ENCODE data around the gene GRB14. TPM values are rescaled to one million over a fixed set of nuclear protein-coding genes. Genes with fewer than 3 reads are reported as not detected.

GRB14 gene
- total RNA-seq, 1 experiment from 2014 or later: 14.9 TPM

GRCh38 chr2:164522561-164522981, 98.7 kb downstream of the GRB14 start:
- ATAC-seq: no peak
- CTCF ChIA-PET: no interaction called here

GRCh38 chr2:164515734-164516133, 105.5 kb downstream of the GRB14 start:
- CTCF ChIA-PET: no interaction called here
- TF ChIP-seq NFYB (CRISPR knock-in tag; conservative IDR thresholded peaks at IDR 0.05; ENCODE audit: low read depth) (no peak), TP53 (CRISPR knock-in tag; IDR thresholded peaks at IDR 0.05) (no peak), TEAD1 (CRISPR knock-in tag; IDR thresholded peaks at IDR 0.05) (no peak), NR3C1 (CRISPR knock-in tag; conservative IDR thresholded peaks at IDR 0.05; ENCODE audit: low read depth) (no peak)
- POLR2A ChIA-PET: no interaction called here
- Mint-ChIP-seq H3K4me3 (no peak overlapping the region), H3K4me1 (peaks cover 13% of the 10 kb centered on the region), H3K27me3 (ENCODE audit: low read depth) (no peaks in the 10 kb centered on the region), H3K36me3 (peaks cover 63% of the 10 kb centered on the region), H3K9me3 (peaks cover 51% of the 10 kb centered on the region), H3K27ac (no peak overlapping the region)
- ATAC-seq (no peak), DNase-seq (ENCODE audit: low spot score) (no peak)

More at GRCh38 chr2:164522561-164522981, 98.7 kb downstream of the GRB14 start:
- Mint-ChIP-seq H3K36me3 (peaks cover 43% of the 10 kb centered on the region), H3K27me3 (ENCODE audit: low read depth) (no peaks in the 10 kb centered on the region), H3K27ac (no peak overlapping the region), H3K9me3 (peaks cover 43% of the 10 kb centered on the region), H3K4me1 (no peaks in the 10 kb centered on the region), H3K4me3 (no peak overlapping the region)
- POLR2A ChIA-PET: no interaction called here
- TF ChIP-seq ELF4 (CRISPR knock-in tag; IDR thresholded peaks at IDR 0.05; ENCODE audit: low read depth) (no peak), ZNF423 (CRISPR knock-in tag; IDR thresholded peaks at IDR 0.05) (no peak), USF1 (CRISPR knock-in tag; IDR thresholded peaks at IDR 0.05) (no peak), AFF4 (CRISPR knock-in tag; IDR thresholded peaks at IDR 0.05; ENCODE audit: borderline replicate concordance) (no peak), NR3C1 (CRISPR knock-in tag; conservative IDR thresholded peaks at IDR 0.05; ENCODE audit: low read depth) (no peak), GRHL2 (CRISPR knock-in tag; IDR thresholded peaks at IDR 0.05; ENCODE audit: insufficient replicate concordance, severe bottlenecking) (no peak), ZNF281 (CRISPR knock-in tag; IDR thresholded peaks at IDR 0.05) (no peak)
- no peak for DNase-seq (ENCODE audit: low spot score)

- no peaks in the 10 kb centered on the region for H3K27me3 Mint-ChIP-seq (ENCODE audit: low read depth)
- H3K9me3 Mint-ChIP-seq: peaks cover 44% of the 10 kb centered on the region
- peaks cover 16% of the 10 kb centered on the region for H3K4me1 Mint-ChIP-seq
- ChIA-PET POLR2A (no interaction called here), CTCF (no interaction called here)
- peak overlapping the region; percentile 77 for H3K27ac Mint-ChIP-seq
- H3K4me3 Mint-ChIP-seq: no peak overlapping the region
- H3K36me3 Mint-ChIP-seq: peaks cover 56% of the 10 kb centered on the region
- ATAC-seq (no peak), DNase-seq (ENCODE audit: low spot score) (no peak)
- TF ChIP-seq ZSCAN18 (CRISPR knock-in tag; IDR thresholded peaks at IDR 0.05): no peak
- no peak for TF ChIP-seq ZNF317 (CRISPR knock-in tag; IDR thresholded peaks at IDR 0.05; ENCODE audit: borderline replicate concordance, low read depth)
- TF ChIP-seq ERG (CRISPR knock-in tag; IDR thresholded peaks at IDR 0.05): no peak
- no peak for TF ChIP-seq ZBTB21 (CRISPR knock-in tag; IDR thresholded peaks at IDR 0.05; ENCODE audit: borderline replicate concordance)
- no peak for TF ChIP-seq EMX1 (CRISPR knock-in tag; IDR thresholded peaks at IDR 0.05)
- TF ChIP-seq ZNF219 (CRISPR knock-in tag; IDR thresholded peaks at IDR 0.05; ENCODE audit: borderline replicate concordance): no peak
- TF ChIP-seq AR (CRISPR knock-in tag; IDR thresholded peaks at IDR 0.05): no peak
- TF ChIP-seq E2F4 (CRISPR knock-in tag; IDR thresholded peaks at IDR 0.05; ENCODE audit: borderline replicate concordance, low read depth): no peak
Observed at GRCh38 chr2:164515030-164515429, 106.3 kb downstream of the GRB14 start.
